Loucy (cell line): ENCODE measurements around the gene LRRC15.
A peak's percentile ranks its signal among the peaks of the same experiment; 100 is the strongest.

Experiments
- H2AFZ ChIP-seq: fragments of 200-600 bp; sonication (generic); 2 replicates; pipeline ENCODE4 v1.6.0; 2016; ENCODE audit warnings: antibody characterized with exemption, mild to moderate bottlenecking, low read length, moderate library complexity
- H3F3A ChIP-seq: fragments of 200-600 bp; 2 replicates; pipeline ENCODE4 v1.6.0; 2016; ENCODE audit warnings: antibody characterized with exemption, low read depth, mild to moderate bottlenecking
- H3K27me3 ChIP-seq: fragments of 200-600 bp; sonication (generic); 2 replicates; pipeline ENCODE4 v1.6.1; 2014; ENCODE audit warnings: low read length, mild to moderate bottlenecking; ENCODE audit not compliant: insufficient read depth, poor library complexity, severe bottlenecking
- H3K36me3 ChIP-seq: fragments of 200-600 bp; sonication (generic); 2 replicates; pipeline ENCODE4 v1.6.1; 2016; ENCODE audit warnings: low read length; ENCODE audit not compliant: insufficient read depth
- H3K4me1 ChIP-seq: fragments of 200-600 bp; sonication (generic); 2 replicates; pipeline ENCODE4 v1.5.1; 2014; ENCODE audit warnings: low read length, mild to moderate bottlenecking; ENCODE audit not compliant: insufficient read depth, poor library complexity, severe bottlenecking
- H3K4me2 ChIP-seq: fragments of 200-600 bp; sonication (generic); 2 replicates; pipeline ENCODE4 v1.6.0; 2014; ENCODE audit warnings: antibody characterized with exemption, low read length, low read depth, mild to moderate bottlenecking; ENCODE audit not compliant: poor library complexity, severe bottlenecking
- H3K4me3 ChIP-seq: fragments of 200-600 bp; sonication (generic); 2 replicates; pipeline ENCODE4 v1.5.1; 2014; ENCODE audit warnings: low read length, mild to moderate bottlenecking, mixed read lengths; ENCODE audit not compliant: poor library complexity, severe bottlenecking
- H3K79me2 ChIP-seq: fragments of 200-600 bp; sonication (generic); 2 replicates; pipeline ENCODE4 v1.6.1; 2014; ENCODE audit warnings: low read length; ENCODE audit not compliant: insufficient read depth
- H3K9ac ChIP-seq: fragments of 200-600 bp; sonication (generic); 2 replicates; pipeline ENCODE4 v1.6.0; 2014; ENCODE audit warnings: mild to moderate bottlenecking, low read depth, low read length, moderate library complexity; ENCODE audit not compliant: poor library complexity, severe bottlenecking
- H3K9me2 ChIP-seq: fragments of 200-600 bp; sonication (generic); replicated peaks from 2 replicates; pipeline ENCODE4 v1.6.1; 2016; ENCODE audit warnings: low read depth, low read length, mixed read lengths
- H3K9me3 ChIP-seq: fragments of 200-600 bp; sonication (generic); 2 replicates; pipeline ENCODE4 v1.6.1; 2014; ENCODE audit warnings: mild to moderate bottlenecking, antibody characterized with exemption, low read length, low read depth; ENCODE audit not compliant: insufficient read depth
- H4K20me1 ChIP-seq: fragments of 200-600 bp; sonication (generic); 2 replicates; pipeline ENCODE4 v1.6.0; 2014; ENCODE audit warnings: antibody characterized with exemption, low read length, mild to moderate bottlenecking; ENCODE audit not compliant: insufficient read depth, poor library complexity, severe bottlenecking
- EZH2phosphoT487 ChIP-seq: fragments of 200-600 bp; IDR thresholded peaks from 2 replicates; pipeline ENCODE4 v1.6.1; 2018; ENCODE audit warnings: antibody characterized with exemption, mild to moderate bottlenecking, moderate library complexity, borderline replicate concordance
- TF ChIP-seq, protein P1 (sequence below): fragments of 200-600 bp; sonication (generic); conservative IDR thresholded peaks from 2 replicates; pipeline ENCODE4 v1.5.1; 2014; ENCODE audit warnings: mild to moderate bottlenecking, antibody characterized with exemption, low read length

LRRC15 gene

GRCh38 chr3:194326192-194326967 lies 43.2 kb downstream of the LRRC15 start:
- H4K20me1 ChIP-seq = no peaks in the 10 kb centered on the region
- no peaks in the 10 kb centered on the region for H3K27me3 ChIP-seq
- H2AFZ ChIP-seq = no peak overlapping the region
- no peaks in the 10 kb centered on the region for H3K36me3 ChIP-seq
- no peak overlapping the region for H3K4me3 ChIP-seq
- no peak overlapping the region for H3K4me2 ChIP-seq
- no peaks in the 10 kb centered on the region for H3K9me2 ChIP-seq
- H3K4me1 ChIP-seq = no peaks in the 10 kb centered on the region
- no peak overlapping the region for H3K9ac ChIP-seq
- no peaks in the 10 kb centered on the region for H3K79me2 ChIP-seq
- no peaks in the 10 kb centered on the region for H3K9me3 ChIP-seq
- TF ChIP-seq, protein P1, sequence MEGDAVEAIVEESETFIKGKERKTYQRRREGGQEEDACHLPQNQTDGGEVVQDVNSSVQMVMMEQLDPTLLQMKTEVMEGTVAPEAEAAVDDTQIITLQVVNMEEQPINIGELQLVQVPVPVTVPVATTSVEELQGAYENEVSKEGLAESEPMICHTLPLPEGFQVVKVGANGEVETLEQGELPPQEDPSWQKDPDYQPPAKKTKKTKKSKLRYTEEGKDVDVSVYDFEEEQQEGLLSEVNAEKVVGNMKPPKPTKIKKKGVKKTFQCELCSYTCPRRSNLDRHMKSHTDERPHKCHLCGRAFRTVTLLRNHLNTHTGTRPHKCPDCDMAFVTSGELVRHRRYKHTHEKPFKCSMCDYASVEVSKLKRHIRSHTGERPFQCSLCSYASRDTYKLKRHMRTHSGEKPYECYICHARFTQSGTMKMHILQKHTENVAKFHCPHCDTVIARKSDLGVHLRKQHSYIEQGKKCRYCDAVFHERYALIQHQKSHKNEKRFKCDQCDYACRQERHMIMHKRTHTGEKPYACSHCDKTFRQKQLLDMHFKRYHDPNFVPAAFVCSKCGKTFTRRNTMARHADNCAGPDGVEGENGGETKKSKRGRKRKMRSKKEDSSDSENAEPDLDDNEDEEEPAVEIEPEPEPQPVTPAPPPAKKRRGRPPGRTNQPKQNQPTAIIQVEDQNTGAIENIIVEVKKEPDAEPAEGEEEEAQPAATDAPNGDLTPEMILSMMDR = no peak
- TF ChIP-seq EZH2phosphoT487 = no peak
- peaks cover 12% of the 10 kb centered on the region for H3F3A ChIP-seq

DNA sequence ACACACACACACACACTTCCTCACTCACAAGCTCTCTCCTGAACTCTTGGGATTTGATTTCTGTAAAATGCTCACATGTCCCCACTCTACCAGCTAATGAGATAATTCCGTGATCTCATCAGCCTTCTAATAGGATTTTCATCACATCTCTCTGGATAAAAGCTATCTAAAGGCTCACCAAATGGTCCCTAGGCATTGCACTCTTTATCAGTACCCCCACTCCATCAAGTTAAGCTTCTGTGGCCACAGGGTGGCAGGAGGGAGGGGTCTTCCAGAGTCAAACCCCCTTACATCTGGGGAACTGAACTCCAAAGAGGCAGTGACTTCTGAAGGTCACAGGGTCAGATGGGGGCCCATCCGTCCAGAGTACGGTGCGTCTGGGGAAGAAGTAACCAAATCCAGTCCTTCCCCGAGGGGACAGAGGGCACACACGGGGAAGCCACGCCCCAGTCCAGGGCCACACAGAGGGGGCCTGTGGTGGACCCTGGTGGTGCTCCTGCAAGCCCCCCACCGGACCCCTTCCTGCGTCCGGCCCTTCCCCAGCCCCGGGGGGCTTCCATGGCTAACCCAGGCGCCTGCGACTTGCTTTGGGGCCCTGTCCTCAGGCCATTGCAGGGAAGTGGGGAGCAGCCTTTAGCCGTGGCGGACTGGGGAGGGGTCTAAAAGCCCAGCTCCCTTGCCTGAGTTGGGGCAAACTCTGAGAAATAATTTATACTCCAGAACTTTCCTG lies 44.0 kb downstream of the LRRC15 start:
- Histone ChIP-seq H3K4me1 (no peaks in the 10 kb centered on the region), H3F3A (peaks cover 12% of the 10 kb centered on the region), H3K36me3 (no peaks in the 10 kb centered on the region), H3K9me3 (no peaks in the 10 kb centered on the region), H3K27me3 (no peaks in the 10 kb centered on the region), H3K4me2 (no peak overlapping the region), H3K79me2 (no peaks in the 10 kb centered on the region), H3K9me2 (no peaks in the 10 kb centered on the region), H3K4me3 (no peak overlapping the region), H4K20me1 (no peaks in the 10 kb centered on the region), H3K9ac (no peak overlapping the region), H2AFZ (no peak overlapping the region)
- TF ChIP-seq, protein P1 = peak; percentile 25; the same call in 1 of the 2 replicates
- TF ChIP-seq EZH2phosphoT487 = no peak

DNA sequence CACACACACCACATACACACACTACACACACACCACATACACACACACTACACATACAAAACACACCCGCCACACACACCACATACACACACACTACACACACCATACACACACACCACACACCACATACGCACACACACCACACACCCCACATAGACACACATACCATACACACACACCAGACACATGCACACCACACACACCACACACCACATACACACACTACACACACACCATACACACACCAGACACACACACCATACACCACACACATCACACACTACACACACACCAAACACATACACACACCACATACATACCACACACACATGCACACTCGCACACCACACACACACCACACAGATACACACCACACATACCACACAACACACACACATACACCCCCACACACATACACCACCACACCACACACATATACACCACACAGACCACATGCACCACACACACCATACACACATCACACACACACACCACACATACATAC lies 44.7 kb downstream of the LRRC15 start:
- no peak for TF ChIP-seq EZH2phosphoT487
- TF ChIP-seq, protein P1 = no peak

More for the DNA sequence above, 44.7 kb downstream of the LRRC15 start:
- no peaks in the 10 kb centered on the region for H3K9me3 ChIP-seq
- no peak overlapping the region for H3K4me3 ChIP-seq
- no peak overlapping the region for H3K9ac ChIP-seq
- H3K9me2 ChIP-seq = no peaks in the 10 kb centered on the region
- no peak overlapping the region for H3K4me2 ChIP-seq
- no peaks in the 10 kb centered on the region for H3K36me3 ChIP-seq
- no peaks in the 10 kb centered on the region for H3K79me2 ChIP-seq
- no peaks in the 10 kb centered on the region for H4K20me1 ChIP-seq
- no peak overlapping the region for H2AFZ ChIP-seq
- H3K27me3 ChIP-seq = no peaks in the 10 kb centered on the region
- no peaks in the 10 kb centered on the region for H3K4me1 ChIP-seq
- peaks cover 12% of the 10 kb centered on the region for H3F3A ChIP-seq
